ENCODE measurements around the gene CRY1. TPM values are rescaled to one million over a fixed set of nuclear protein-coding genes. Genes with fewer than 3 reads are reported as not detected.
"Not testable (repeated sequence)": the region's sequence is repeated elsewhere in the genome, so short reads cannot be mapped to it uniquely, and the experiment has no call there.

CRY1 gene
- total RNA-seq, 6 experiments from 2014 or later: 7.5 to 12.5 (median 10.6) TPM

- intact Hi-C loops (cut with DNase I): no loop called here
- no peaks in the 10 kb centered on the region for H3K4me1 ChIP-seq
- 100% methylated on average over 1 of the region's 1 CpG for WGBS (ENCODE audit: insufficient coverage, low coverage, low lambda C conversion rate, missing lambda C conversion rate)
These were observed 80.5 kb downstream of the CRY1 start for GRCh38 chr12:107012736-107013425.

GRCh38 chr12:107011519-107011918 lies 81.8 kb downstream of the CRY1 start:
- ATAC-seq: no peak
- Histone ChIP-seq H3K4me3 (no peak overlapping the region), H3K36me3 (no peaks in the 10 kb centered on the region), H3K27ac (no peak overlapping the region), H3K27me3 (no peaks in the 10 kb centered on the region), H3K4me1 (no peaks in the 10 kb centered on the region), H3K9me3 (no peaks in the 10 kb centered on the region)
- TF ChIP-seq POLR2A (IDR thresholded peaks at IDR 0.05): no peak
- TF ChIP-seq CTCF (IDR thresholded peaks at IDR 0.05): no peak
- WGBS (ENCODE audit: insufficient coverage, low coverage, low lambda C conversion rate, missing lambda C conversion rate): 96% methylated on average over 2 of the region's 2 CpGs
- intact Hi-C loops (cut with DNase I): no loop called here
- DNase-seq: no peak

More at GRCh38 chr12:107012736-107013425, 80.5 kb downstream of the CRY1 start:
- Histone ChIP-seq H3K27ac (no peak overlapping the region), H3K4me3 (no peak overlapping the region), H3K36me3 (no peaks in the 10 kb centered on the region), H3K9me3 (no peaks in the 10 kb centered on the region), H3K27me3 (no peaks in the 10 kb centered on the region)
- DNase-seq (no peak), ATAC-seq (no peak)
- TF ChIP-seq POLR2A (IDR thresholded peaks at IDR 0.05) (no peak), CTCF (IDR thresholded peaks at IDR 0.05) (no peak)

- ATAC-seq: no peak
These were observed 85.9 kb downstream of the CRY1 start for GRCh38 chr12:107007411-107007810.

GRCh38 chr12:107002665-107003064 lies 90.7 kb downstream of the CRY1 start:
- 67% methylated on average over 4 of the region's 4 CpGs for WGBS (ENCODE audit: insufficient coverage, low coverage, low lambda C conversion rate, missing lambda C conversion rate)
- ATAC-seq; H3K36me3 ChIP-seq; H3K4me3 ChIP-seq; intact Hi-C loops (cut with DNase I); H3K27me3 ChIP-seq; H3K4me1 ChIP-seq; H3K9me3 ChIP-seq; DNase-seq; H3K27ac ChIP-seq: not testable (repeated sequence)

More at GRCh38 chr12:107007411-107007810, 85.9 kb downstream of the CRY1 start:
- Histone ChIP-seq H3K27ac (no peak overlapping the region), H3K36me3 (no peaks in the 10 kb centered on the region), H3K4me1 (no peaks in the 10 kb centered on the region), H3K27me3 (no peaks in the 10 kb centered on the region), H3K9me3 (no peaks in the 10 kb centered on the region), H3K4me3 (no peak overlapping the region)
- 95% methylated on average over 4 of the region's 4 CpGs for WGBS (ENCODE audit: insufficient coverage, low coverage, low lambda C conversion rate, missing lambda C conversion rate)
- TF ChIP-seq POLR2A (IDR thresholded peaks at IDR 0.05) (no peak), CTCF (IDR thresholded peaks at IDR 0.05) (no peak)
- intact Hi-C loops (cut with DNase I): no loop called here
- DNase-seq: no peak

GRCh38 chr12:106999446-106999845 lies 93.9 kb downstream of the CRY1 start:
- Histone ChIP-seq H3K36me3 (no peaks in the 10 kb centered on the region), H3K9me3 (no peaks in the 10 kb centered on the region), H3K4me3 (no peak overlapping the region), H3K4me1 (no peaks in the 10 kb centered on the region), H3K27me3 (no peaks in the 10 kb centered on the region), H3K27ac (no peak overlapping the region)
- ATAC-seq (no peak), DNase-seq (no peak)
- intact Hi-C loops (cut with DNase I): no loop called here
- WGBS (ENCODE audit: insufficient coverage, low coverage, low lambda C conversion rate, missing lambda C conversion rate): 93% methylated on average over 6 of the region's 6 CpGs
- no peak for TF ChIP-seq POLR2A (IDR thresholded peaks at IDR 0.05)
- no peak for TF ChIP-seq CTCF (IDR thresholded peaks at IDR 0.05)
